ENCODE results near the gene SNAP91.

DNA sequence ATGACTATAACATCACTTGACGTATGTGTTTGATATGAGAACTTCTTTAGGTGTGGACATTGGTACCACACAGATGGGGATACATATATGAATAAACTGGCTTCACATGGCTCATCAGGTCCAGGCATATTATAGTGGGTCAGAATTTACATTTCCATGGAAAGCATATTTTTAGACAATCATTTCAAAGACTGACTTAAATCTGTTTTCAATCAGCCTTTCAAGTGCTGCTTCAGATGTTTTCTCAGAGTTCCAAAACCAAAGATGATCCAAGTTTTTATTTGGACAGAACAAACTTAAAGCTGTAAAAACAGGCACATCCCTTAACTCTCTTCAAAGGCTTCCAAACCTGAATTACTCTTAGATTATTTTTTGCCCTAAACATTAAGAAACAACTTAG lies 108.4 kb downstream of the SNAP91 start:
- TF ChIP-seq POLR2A (IDR thresholded peaks at IDR 0.05; ENCODE audit: low read depth, low read length) (no peak), POLR2AphosphoS5 (IDR thresholded peaks at IDR 0.05; ENCODE audit: insufficient read depth, low read depth, low read length) (no peak), EZH2 (IDR thresholded peaks at IDR 0.05; ENCODE audit: borderline replicate concordance, low read depth, low read length, severe bottlenecking) (no peak)
- TF ChIP-seq, protein P1, sequence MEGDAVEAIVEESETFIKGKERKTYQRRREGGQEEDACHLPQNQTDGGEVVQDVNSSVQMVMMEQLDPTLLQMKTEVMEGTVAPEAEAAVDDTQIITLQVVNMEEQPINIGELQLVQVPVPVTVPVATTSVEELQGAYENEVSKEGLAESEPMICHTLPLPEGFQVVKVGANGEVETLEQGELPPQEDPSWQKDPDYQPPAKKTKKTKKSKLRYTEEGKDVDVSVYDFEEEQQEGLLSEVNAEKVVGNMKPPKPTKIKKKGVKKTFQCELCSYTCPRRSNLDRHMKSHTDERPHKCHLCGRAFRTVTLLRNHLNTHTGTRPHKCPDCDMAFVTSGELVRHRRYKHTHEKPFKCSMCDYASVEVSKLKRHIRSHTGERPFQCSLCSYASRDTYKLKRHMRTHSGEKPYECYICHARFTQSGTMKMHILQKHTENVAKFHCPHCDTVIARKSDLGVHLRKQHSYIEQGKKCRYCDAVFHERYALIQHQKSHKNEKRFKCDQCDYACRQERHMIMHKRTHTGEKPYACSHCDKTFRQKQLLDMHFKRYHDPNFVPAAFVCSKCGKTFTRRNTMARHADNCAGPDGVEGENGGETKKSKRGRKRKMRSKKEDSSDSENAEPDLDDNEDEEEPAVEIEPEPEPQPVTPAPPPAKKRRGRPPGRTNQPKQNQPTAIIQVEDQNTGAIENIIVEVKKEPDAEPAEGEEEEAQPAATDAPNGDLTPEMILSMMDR (IDR thresholded peaks at IDR 0.05; ENCODE audit: extremely low read depth in 1 of 2, insufficient read depth in 1 of 2, low read depth in 1 of 2, low read length in 2 of 2), result no peak
